Trophoblast cell (in vitro differentiated cells and primary cell): ENCODE results near the gene PHKA2.

Experiments
- DNase-seq, 2 donors: peaks; one replicate each; pipeline ENCODE4 v3.0.0-alpha.2; 2016
- H2AFZ ChIP-seq: 2 replicates; pipeline ENCODE4 v1.6.1; 2013; ENCODE audit warnings: low read length, moderate library complexity, mild to moderate bottlenecking; ENCODE audit not compliant: insufficient read depth, poor library complexity
- H2AK5ac ChIP-seq: 2 replicates; pipeline ENCODE4 v1.6.1; 2013; ENCODE audit warnings: mild to moderate bottlenecking, low read length
- H2BK120ac ChIP-seq: 2 replicates; pipeline ENCODE4 v1.6.1; 2013; ENCODE audit warnings: low read length, mild to moderate bottlenecking, moderate library complexity; ENCODE audit not compliant: insufficient read depth, poor library complexity
- H2BK12ac ChIP-seq: 2 replicates; pipeline ENCODE4 v1.6.1; 2013; ENCODE audit warnings: mild to moderate bottlenecking, low read length, moderate library complexity
- H2BK5ac ChIP-seq: 2 replicates; pipeline ENCODE4 v1.6.1; 2013; ENCODE audit warnings: low read length, low read depth, moderate library complexity, mild to moderate bottlenecking; ENCODE audit not compliant: poor library complexity
- H3K14ac ChIP-seq: 2 replicates; pipeline ENCODE4 v1.6.1; 2013; ENCODE audit warnings: mild to moderate bottlenecking, low read length
- H3K18ac ChIP-seq: 2 replicates; pipeline ENCODE4 v1.6.1; 2013; ENCODE audit warnings: mild to moderate bottlenecking, low read length
- H3K23ac ChIP-seq: 2 replicates; pipeline ENCODE4 v1.6.1; 2013; ENCODE audit warnings: low read length
- H3K27ac ChIP-seq: 2 replicates; pipeline ENCODE4 v1.5.1; 2013; ENCODE audit warnings: low read depth, mild to moderate bottlenecking, inconsistent platforms, low read length, moderate library complexity
- H3K27me3 ChIP-seq: 2 replicates; pipeline ENCODE4 v1.6.1; 2013; ENCODE audit warnings: inconsistent platforms, mild to moderate bottlenecking, low read length, moderate library complexity; ENCODE audit not compliant: insufficient read depth
- H3K36me3 ChIP-seq, 2 experiments: 1 replicate in 1 of 2; 2 replicates in 1 of 2; pipeline ENCODE4 v1.6.1; 2013; ENCODE audit warnings: low read length in 2 of 2, mild to moderate bottlenecking in 2 of 2, moderate library complexity in 1 of 2; ENCODE audit not compliant: insufficient read depth in 2 of 2, control insufficient read depth in 1 of 2
- H3K4ac ChIP-seq: 2 replicates; pipeline ENCODE4 v1.6.1; 2013; ENCODE audit warnings: low read depth, mild to moderate bottlenecking, low read length, moderate library complexity
- H3K4me1 ChIP-seq, 2 experiments: 1 replicate in 1 of 2; 2 replicates in 1 of 2; pipeline ENCODE4 v1.6.1; 2013; ENCODE audit warnings: low read length in 2 of 2, mild to moderate bottlenecking in 2 of 2, moderate library complexity in 1 of 2; ENCODE audit not compliant: insufficient read depth in 2 of 2, control insufficient read depth in 1 of 2
- H3K4me2 ChIP-seq: 2 replicates; pipeline ENCODE4 v1.6.1; 2013; ENCODE audit warnings: inconsistent platforms, mild to moderate bottlenecking, low read length, moderate library complexity
- H3K4me3 ChIP-seq: 2 replicates; pipeline ENCODE4 v1.5.1; 2013; ENCODE audit warnings: mild to moderate bottlenecking, low read depth, low read length, inconsistent platforms
- H3K79me1 ChIP-seq: one replicate; pipeline ENCODE4 v1.6.1; 2013; ENCODE audit warnings: low read length
- H3K79me2 ChIP-seq: 2 replicates; pipeline ENCODE4 v1.6.1; 2013; ENCODE audit warnings: low read length, mild to moderate bottlenecking; ENCODE audit not compliant: control insufficient read depth, insufficient read depth, poor library complexity
- H3K9ac ChIP-seq: 2 replicates; pipeline ENCODE4 v1.6.1; 2013; ENCODE audit warnings: mild to moderate bottlenecking, low read length
- H3K9me3 ChIP-seq: 2 replicates; pipeline ENCODE4 v1.6.1; 2013; ENCODE audit warnings: low read depth, mild to moderate bottlenecking, control low read depth, inconsistent platforms, low read length; ENCODE audit not compliant: insufficient read depth
- H4K12ac ChIP-seq: 2 replicates; pipeline ENCODE4 v1.6.1; 2013; ENCODE audit warnings: low read depth, mild to moderate bottlenecking, low read length, moderate library complexity
- H4K8ac ChIP-seq: 2 replicates; pipeline ENCODE4 v1.6.1; 2013; ENCODE audit warnings: low read depth, mild to moderate bottlenecking, low read length, moderate library complexity
- H4K91ac ChIP-seq: one replicate; pipeline ENCODE4 v1.6.1; 2013; ENCODE audit warnings: low read depth, mild to moderate bottlenecking, low read length, moderate library complexity
- WGBS: extraction: QIAGEN DNeasy Blood & Tissue Kit; methylation state at CpG from one replicate; pipeline ENCODE4 v1.1.7; 2013; ENCODE audit warnings: missing lambda C conversion rate; ENCODE audit not compliant: insufficient read length, insufficient coverage; ENCODE audit errors: extremely low coverage; 5-methylcytosine and 5-hydroxymethylcytosine counted together

Gene PHKA2

GRCh38 chrX:18920566-18920965 is 63.3 kb downstream of the PHKA2 start:
- no peak overlapping the region for H3K18ac ChIP-seq
- no peak overlapping the region for H3K27ac ChIP-seq
- H4K12ac ChIP-seq: no peak overlapping the region
- H3K4ac ChIP-seq: no peak overlapping the region
- H3K4me2 ChIP-seq: no peak overlapping the region
- H3K14ac ChIP-seq: no peak overlapping the region
- no peak overlapping the region for H3K4me3 ChIP-seq
- H3K36me3 ChIP-seq: peaks cover 13 to 23% of the 10 kb centered on the region in 2 experiments
- no peak for DNase-seq
- no peak overlapping the region for H3K9ac ChIP-seq
- no peak overlapping the region for H2AK5ac ChIP-seq
- no peaks in the 10 kb centered on the region for H3K4me1 ChIP-seq
- no peaks in the 10 kb centered on the region for H3K79me1 ChIP-seq
- H2AFZ ChIP-seq: no peak overlapping the region
- H4K91ac ChIP-seq: no peak overlapping the region
- H3K23ac ChIP-seq: no peak overlapping the region
- no CpG with 5 or more reads among the region's 7 CpGs for WGBS
- no peak overlapping the region for H2BK5ac ChIP-seq
- no peak overlapping the region for H2BK120ac ChIP-seq
- no peaks in the 10 kb centered on the region for H3K79me2 ChIP-seq
- no peaks in the 10 kb centered on the region for H3K27me3 ChIP-seq
- no peak overlapping the region for H2BK12ac ChIP-seq
- no peak overlapping the region for H4K8ac ChIP-seq
- H3K9me3 ChIP-seq: no peaks in the 10 kb centered on the region

GRCh38 chrX:18920079-18920478 is 63.8 kb downstream of the PHKA2 start:
- DNase-seq: no peak
- no peak overlapping the region for H3K14ac ChIP-seq

GRCh38 chrX:18917831-18918230 is 66.1 kb downstream of the PHKA2 start:
- no peak overlapping the region for H3K18ac ChIP-seq

More at GRCh38 chrX:18920079-18920478, 63.8 kb downstream of the PHKA2 start:
- WGBS: 100% methylated on average over 1 of the region's 8 CpGs
- Histone ChIP-seq H2BK120ac (no peak overlapping the region), H3K27ac (no peak overlapping the region), H3K4ac (no peak overlapping the region), H3K79me1 (no peaks in the 10 kb centered on the region), H2AK5ac (no peak overlapping the region), H4K12ac (no peak overlapping the region), H3K9ac (no peak overlapping the region), H3K18ac (no peak overlapping the region), H3K4me1 (no peaks in the 10 kb centered on the region), H3K36me3 (peaks cover 13 to 20% of the 10 kb centered on the region in 2 experiments), H2AFZ (no peak overlapping the region), H2BK12ac (no peak overlapping the region), H3K23ac (no peak overlapping the region), H2BK5ac (no peak overlapping the region), H3K4me3 (no peak overlapping the region), H3K79me2 (no peaks in the 10 kb centered on the region), H4K8ac (no peak overlapping the region), H3K9me3 (no peaks in the 10 kb centered on the region), H3K4me2 (no peak overlapping the region), H3K27me3 (no peaks in the 10 kb centered on the region), H4K91ac (no peak overlapping the region)

DNA sequence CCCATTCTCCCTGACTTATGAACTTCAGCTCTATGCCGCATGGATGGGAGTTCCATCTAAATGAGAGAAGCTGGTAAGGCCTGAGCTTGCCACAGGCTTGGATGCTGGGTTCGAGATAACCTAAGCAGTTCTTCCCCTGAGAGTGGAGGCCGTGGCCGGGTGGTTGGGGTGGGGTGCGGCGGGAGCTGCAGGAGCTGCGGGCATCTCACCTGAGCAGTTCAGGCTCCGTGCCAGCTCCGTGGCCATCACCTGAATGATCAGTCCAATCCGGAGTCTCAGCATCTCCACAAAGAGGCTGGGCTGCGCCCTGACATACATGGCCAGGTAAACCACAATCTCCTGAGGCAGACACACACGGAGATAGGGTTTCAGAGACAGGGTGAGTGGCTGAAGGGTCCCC is 77.6 kb downstream of the PHKA2 start:
- Histone ChIP-seq H4K8ac (no peak overlapping the region), H3K4ac (no peak overlapping the region), H3K4me2 (no peak overlapping the region), H3K4me3 (no peak overlapping the region), H3K18ac (no peak overlapping the region), H4K12ac (no peak overlapping the region), H2AK5ac (no peak overlapping the region), H3K9me3 (no peaks in the 10 kb centered on the region), H3K27ac (no peak overlapping the region), H3K23ac (no peak overlapping the region), H2BK12ac (no peak overlapping the region), H3K4me1 (no peaks in the 10 kb centered on the region), H2BK5ac (no peak overlapping the region), H3K79me2 (no peaks in the 10 kb centered on the region), H3K36me3 (peaks cover 30 to 36% of the 10 kb centered on the region in 2 experiments), H3K27me3 (no peaks in the 10 kb centered on the region), H2BK120ac (no peak overlapping the region), H2AFZ (no peak overlapping the region), H3K14ac (no peak overlapping the region), H3K9ac (no peak overlapping the region), H3K79me1 (no peaks in the 10 kb centered on the region), H4K91ac (no peak overlapping the region)
- no peak for DNase-seq
- no CpG with 5 or more reads among the region's 12 CpGs for WGBS

More at GRCh38 chrX:18917831-18918230, 66.1 kb downstream of the PHKA2 start:
- no peak overlapping the region for H2AFZ ChIP-seq
- no peak overlapping the region for H3K4ac ChIP-seq
- H3K4me2 ChIP-seq: no peak overlapping the region
- H3K4me1 ChIP-seq: no peaks in the 10 kb centered on the region
- no CpG with 5 or more reads among the region's 7 CpGs for WGBS
- H3K79me1 ChIP-seq: no peaks in the 10 kb centered on the region
- H4K12ac ChIP-seq: no peak overlapping the region
- no peak overlapping the region for H3K4me3 ChIP-seq
- H4K91ac ChIP-seq: no peak overlapping the region
- no peak overlapping the region for H3K23ac ChIP-seq
- peaks cover 10 to 13% of the 10 kb centered on the region in 2 experiments for H3K36me3 ChIP-seq
- H4K8ac ChIP-seq: no peak overlapping the region
- H3K9me3 ChIP-seq: no peaks in the 10 kb centered on the region
- no peak overlapping the region for H3K27ac ChIP-seq
- H2AK5ac ChIP-seq: no peak overlapping the region
- no peak overlapping the region for H2BK120ac ChIP-seq
- H3K27me3 ChIP-seq: no peaks in the 10 kb centered on the region
- peak in 1 of 2 donors; percentile 7 for DNase-seq
- no peak overlapping the region for H2BK12ac ChIP-seq
- H3K14ac ChIP-seq: no peak overlapping the region
- H3K9ac ChIP-seq: no peak overlapping the region
- no peaks in the 10 kb centered on the region for H3K79me2 ChIP-seq
- H2BK5ac ChIP-seq: no peak overlapping the region
